Aorta (tissue), 5 donors: Measurements from ENCODE around the gene NINJ1. TPM values are rescaled to one million over a fixed set of nuclear protein-coding genes. Genes with fewer than 3 reads are reported as not detected.

Source experiments
- ATAC-seq: fragments of 200-7000 bp; cut with Tn5 transposase; one replicate; pipeline ENCODE4 v1.9.1; 2022; ENCODE audit warnings: moderate library complexity; ENCODE audit not compliant: low FRiP score
- DNase-seq, 2 donors: peaks; one replicate each; pipeline ENCODE4 v3.0.0-alpha.2; 2020
- H3K27ac ChIP-seq, 2 donors: one replicate each; pipeline ENCODE4 v1.5.1; 2013; ENCODE audit warnings: low read length in 2 of 2, mild to moderate bottlenecking in 2 of 2, moderate library complexity in 2 of 2, control low read depth in 1 of 2, inconsistent platforms in 1 of 2, low read depth in 1 of 2
- H3K27me3 ChIP-seq, 2 donors: one replicate each; pipeline ENCODE4 v1.6.1; 2013; ENCODE audit warnings: control low read depth in 1 of 2, low read length in 1 of 2, mild to moderate bottlenecking in 1 of 2, moderate library complexity in 1 of 2; ENCODE audit not compliant: insufficient read depth in 2 of 2, control insufficient read depth in 1 of 2
- H3K36me3 ChIP-seq, 2 donors: one replicate each; pipeline ENCODE4 v1.6.1; 2013; ENCODE audit warnings: control low read depth in 1 of 2, low read length in 1 of 2, mild to moderate bottlenecking in 1 of 2; ENCODE audit not compliant: insufficient read depth in 2 of 2, control insufficient read depth in 1 of 2
- H3K4me1 ChIP-seq, 2 donors: one replicate each; pipeline ENCODE4 v1.6.1; 2013; ENCODE audit warnings: low read length in 2 of 2, control low read depth in 1 of 2, mild to moderate bottlenecking in 1 of 2, moderate library complexity in 1 of 2; ENCODE audit not compliant: insufficient read depth in 2 of 2, control insufficient read depth in 1 of 2
- H3K4me3 ChIP-seq, 2 donors: one replicate each; pipeline ENCODE4 v1.5.1; 2013; ENCODE audit warnings: low read length in 2 of 2, control low read depth in 1 of 2, mild to moderate bottlenecking in 1 of 2
- H3K9me3 ChIP-seq: one replicate; pipeline ENCODE4 v1.6.1; 2013; ENCODE audit warnings: mild to moderate bottlenecking, low read length; ENCODE audit not compliant: control insufficient read depth
- WGBS, 2 donors: extraction: QIAGEN DNeasy Blood & Tissue Kit; methylation state at CpG; one replicate each; pipeline ENCODE4 v1.1.7; 2013; 5-methylcytosine and 5-hydroxymethylcytosine counted together
- intact Hi-C, 2 donors: fragments of 100-400 bp; cut with DNase I; formaldehyde crosslinking; loops; one replicate each; pipeline versions ENCODE4 v1.14.2 to v1.15.0; 2022
- polyA plus RNA-seq, 2 donors: library from polyadenylated mRNA; stranded (reverse); fragments of 200-250 nt; gene quantifications; one replicate each; pipeline ENCODE4 v1.2.3, GENCODE V29; 2013
- total RNA-seq, 2 donors: library from RNA; stranded (reverse); fragmentation: NEBNext Ultra II Directional; extraction: Animal tissue kit (Norgen Biotek cat#: 25700); gene quantifications; one replicate each; pipeline ENCODE4 v1.2.1, GENCODE V29; 2021
- donor health status: healthy with polysubstance abuse.
- donor health status: Bipolar disorder and iron deficiency.
- donor health status: DM: no; HTN: no; CAD: no.
- donor health status: DM: no; HTN: no; CAD: no.
- donor health status: DM: yes; HTN: yes; CAD: no.

Gene NINJ1
- total and polyA plus RNA-seq, 4 donors, result 46.7 to 113 (median 73.5) TPM

GRCh38 chr9:93114984-93115335, 19.1 kb downstream of the NINJ1 start:
- H3K9me3 ChIP-seq, result no peaks in the 10 kb centered on the region
- no peak overlapping the region for H3K4me3 ChIP-seq
- H3K27ac ChIP-seq, result no peak overlapping the region
- ATAC-seq, result no peak
- intact Hi-C loops, result no loop called here
- peak in 1 of 2 donors; percentile 8 for DNase-seq
- H3K27me3 ChIP-seq, result no peaks in the 10 kb centered on the region
- peaks cover 0 to 8% of the 10 kb centered on the region in 2 donors for H3K36me3 ChIP-seq
- 89 to 93% methylated on average over 5 of the region's 5 CpGs for WGBS, 2 donors
- no peaks in the 10 kb centered on the region for H3K4me1 ChIP-seq

GRCh38 chr9:93114169-93114983, 19.7 kb downstream of the NINJ1 start:
- Histone ChIP-seq H3K9me3 (no peaks in the 10 kb centered on the region), H3K27me3 (no peaks in the 10 kb centered on the region), H3K4me3 (no peak overlapping the region), H3K36me3 (peaks cover 0 to 8% of the 10 kb centered on the region in 2 donors), H3K27ac (no peak overlapping the region), H3K4me1 (no peaks in the 10 kb centered on the region)
- 86 to 87% methylated on average over 15 to 17 of the region's 17 CpGs for WGBS, 2 donors
- DNase-seq (peak; percentile 59 to 69), ATAC-seq (no peak)
- intact Hi-C loops, result no loop called here

- intact Hi-C loops, result no loop called here
- Histone ChIP-seq H3K36me3 (peaks cover 0 to 8% of the 10 kb centered on the region in 2 donors), H3K9me3 (no peaks in the 10 kb centered on the region), H3K4me1 (no peaks in the 10 kb centered on the region), H3K4me3 (no peak overlapping the region), H3K27ac (no peak overlapping the region), H3K27me3 (no peaks in the 10 kb centered on the region)
- ATAC-seq, result no peak
- peak; percentile 46 to 56 for DNase-seq
- 80 to 85% methylated on average over 13 of the region's 13 CpGs for WGBS, 2 donors
Measured at GRCh38 chr9:93112864-93113389, 21.1 kb downstream of the NINJ1 start.

GRCh38 chr9:93112116-93112863, 21.8 kb downstream of the NINJ1 start:
- Histone ChIP-seq H3K36me3 (peaks cover 0 to 8% of the 10 kb centered on the region in 2 donors), H3K9me3 (no peaks in the 10 kb centered on the region), H3K27me3 (no peaks in the 10 kb centered on the region), H3K4me3 (no peak overlapping the region), H3K4me1 (no peaks in the 10 kb centered on the region), H3K27ac (no peak overlapping the region)
- ATAC-seq, result no peak
- intact Hi-C loops, result no loop called here
- WGBS, 2 donors, result 82 to 84% methylated on average over 15 of the region's 15 CpGs
- peak; percentile 51 to 67 for DNase-seq

GRCh38 chr9:93111371-93112115, 22.5 kb downstream of the NINJ1 start:
- Histone ChIP-seq H3K4me3 (no peak overlapping the region), H3K36me3 (peaks cover 0 to 8% of the 10 kb centered on the region in 2 donors), H3K4me1 (no peaks in the 10 kb centered on the region), H3K27ac (no peak overlapping the region), H3K27me3 (no peaks in the 10 kb centered on the region), H3K9me3 (no peaks in the 10 kb centered on the region)
- intact Hi-C loops, result no loop called here
- 83 to 89% methylated on average over 17 to 18 of the region's 18 CpGs for WGBS, 2 donors
- ATAC-seq (no peak), DNase-seq (peak; percentile 39 to 74)

- no peaks in the 10 kb centered on the region for H3K27me3 ChIP-seq
- no peaks in the 10 kb centered on the region for H3K9me3 ChIP-seq
- peaks cover 0 to 8% of the 10 kb centered on the region in 2 donors for H3K36me3 ChIP-seq
- WGBS, 2 donors, result 87% methylated on average over 11 of the region's 11 CpGs
- intact Hi-C loops, result no loop called here
- H3K4me1 ChIP-seq, result no peaks in the 10 kb centered on the region
- H3K4me3 ChIP-seq, result no peak overlapping the region
- ATAC-seq (no peak), DNase-seq (peak; percentile 40 to 43)
- no peak overlapping the region for H3K27ac ChIP-seq
Measured at GRCh38 chr9:93111001-93111370, 23.1 kb downstream of the NINJ1 start.

- H3K36me3 ChIP-seq, result peaks cover 0 to 8% of the 10 kb centered on the region in 2 donors
- H3K9me3 ChIP-seq, result no peaks in the 10 kb centered on the region
- intact Hi-C loops, result no loop called here
- no peaks in the 10 kb centered on the region for H3K27me3 ChIP-seq
- no peak overlapping the region for H3K27ac ChIP-seq
- 94 to 96% methylated on average over 14 of the region's 14 CpGs for WGBS, 2 donors
- H3K4me3 ChIP-seq, result no peak overlapping the region
- DNase-seq, result peak; percentile 45 to 64
- ATAC-seq, result no peak
- no peaks in the 10 kb centered on the region for H3K4me1 ChIP-seq
Measured at GRCh38 chr9:93110311-93110855, 23.7 kb downstream of the NINJ1 start.
